Measurements from ENCODE around the gene SLC38A5. TPM values are rescaled to one million over a fixed set of nuclear protein-coding genes. Genes with fewer than 3 reads are reported as not detected.
"Not testable (repeated sequence)": the region's sequence is repeated elsewhere in the genome, so short reads cannot be mapped to it uniquely, and the experiment has no call there.

Gene SLC38A5
- total and polyA plus RNA-seq, 2 of the 13 experiments (the other 11 are each of a cell fraction or from before 2014, with no cell fraction given): 46.1 to 73.4 TPM

DNA sequence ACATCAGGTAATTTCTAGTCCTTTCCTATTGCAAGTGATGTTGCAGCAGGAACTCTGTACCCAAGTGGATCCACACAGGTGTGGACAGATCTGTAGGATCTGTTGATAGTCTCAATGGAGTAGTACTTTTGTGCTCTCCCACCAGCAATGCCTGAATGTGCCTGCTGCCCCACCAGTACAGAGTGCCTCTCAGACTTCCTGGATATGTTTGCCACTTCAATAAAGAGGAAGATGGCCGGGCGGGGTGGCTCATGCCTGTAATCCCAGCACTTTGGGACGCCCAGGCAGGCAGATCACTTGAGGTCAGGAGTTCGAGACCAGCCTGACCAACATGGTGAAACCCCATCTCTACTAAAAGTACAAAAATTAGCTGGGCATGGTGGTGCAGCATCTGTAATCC is 49.4 kb upstream of the SLC38A5 start:
- H2AFZ ChIP-seq (ENCODE audit: low read length); BruUV-seq (replicated peaks); intact Hi-C loops (cut with micrococcal nuclease; ENCODE audit: unreplicated experiment); H4K20me1 ChIP-seq (ENCODE audit: insufficient read depth, low read length); H3K4me3 ChIP-seq (replicated peaks in 1 of 3; ENCODE audit: insufficient read depth in 1 of 3, low read depth in 2 of 3, low read length in 3 of 3); H3K27ac ChIP-seq (ENCODE audit: extremely low read length, insufficient read depth, low read length); CTCF ChIA-PET (ENCODE audit: low intra/inter-chr PET ratio, low total read pairs); ATAC-seq; in situ Hi-C loops (cut with HindIII; ENCODE audit: extremely low pct_ligation_motif_present, low pct_unique_long_range_greater_than_20kb); FAIRE-seq; H3K36me3 ChIP-seq (replicated peaks in 1 of 2; ENCODE audit: control insufficient read depth in 1 of 2, insufficient read depth in 2 of 2, low read length in 2 of 2); H3K4me2 ChIP-seq (ENCODE audit: low read depth, low read length); H3K9me3 ChIP-seq (ENCODE audit: low read length); H3K27me3 ChIP-seq (ENCODE audit: control insufficient read depth in 1 of 2, insufficient read depth in 2 of 2, low read length in 2 of 2); DNase-seq (ENCODE audit: low spot score); POLR2A ChIA-PET; H3K9ac ChIP-seq (ENCODE audit: insufficient read depth, low read depth, low read length): not testable (repeated sequence)
- peaks cover 24% of the 10 kb centered on the region for H3K4me1 ChIP-seq (ENCODE audit: insufficient read depth, low read length)
- H3K79me2 ChIP-seq (ENCODE audit: insufficient read depth, low read length): peaks cover 17% of the 10 kb centered on the region
- WGBS (ENCODE audit: low lambda C conversion rate): no CpG with 5 or more reads among the region's 4 CpGs

DNA sequence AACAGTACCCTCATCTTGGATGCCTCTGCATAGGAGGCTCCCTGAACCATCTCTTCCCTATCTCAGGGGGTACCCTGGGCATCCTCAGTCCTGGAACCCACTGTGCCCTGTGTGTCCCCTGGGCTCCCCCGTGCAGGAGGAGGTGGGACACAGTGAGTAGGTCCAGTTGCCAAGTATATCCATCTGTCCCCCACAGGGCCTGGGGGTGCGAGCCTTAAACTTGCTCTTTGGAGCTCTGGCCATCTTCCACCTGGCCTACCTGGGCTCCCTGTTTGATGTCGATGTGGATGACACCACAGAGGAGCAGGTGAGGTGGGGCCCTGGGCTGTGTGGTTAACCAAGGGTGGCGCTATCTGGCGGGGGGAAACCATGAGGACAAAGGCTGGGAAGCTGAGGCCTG is 46.9 kb upstream of the SLC38A5 start:
- DNase-seq (ENCODE audit: low spot score) (no peak), ATAC-seq (no peak), FAIRE-seq (no peak)
- TF ChIP-seq NFE2 (CRISPR knock-in tag; IDR thresholded peaks at IDR 0.05) (no peak), JDP2 (CRISPR knock-in tag; IDR thresholded peaks at IDR 0.05; ENCODE audit: borderline replicate concordance) (no peak), ZNF331 (CRISPR knock-in tag; IDR thresholded peaks at IDR 0.05) (no peak), ZSCAN22 (CRISPR knock-in tag; IDR thresholded peaks at IDR 0.05) (no peak), ZNF891 (CRISPR knock-in tag; IDR thresholded peaks at IDR 0.05) (no peak), ZNF496 (CRISPR knock-in tag; IDR thresholded peaks at IDR 0.05; ENCODE audit: insufficient replicate concordance) (no peak)
- TF ChIP-seq, protein P1, sequence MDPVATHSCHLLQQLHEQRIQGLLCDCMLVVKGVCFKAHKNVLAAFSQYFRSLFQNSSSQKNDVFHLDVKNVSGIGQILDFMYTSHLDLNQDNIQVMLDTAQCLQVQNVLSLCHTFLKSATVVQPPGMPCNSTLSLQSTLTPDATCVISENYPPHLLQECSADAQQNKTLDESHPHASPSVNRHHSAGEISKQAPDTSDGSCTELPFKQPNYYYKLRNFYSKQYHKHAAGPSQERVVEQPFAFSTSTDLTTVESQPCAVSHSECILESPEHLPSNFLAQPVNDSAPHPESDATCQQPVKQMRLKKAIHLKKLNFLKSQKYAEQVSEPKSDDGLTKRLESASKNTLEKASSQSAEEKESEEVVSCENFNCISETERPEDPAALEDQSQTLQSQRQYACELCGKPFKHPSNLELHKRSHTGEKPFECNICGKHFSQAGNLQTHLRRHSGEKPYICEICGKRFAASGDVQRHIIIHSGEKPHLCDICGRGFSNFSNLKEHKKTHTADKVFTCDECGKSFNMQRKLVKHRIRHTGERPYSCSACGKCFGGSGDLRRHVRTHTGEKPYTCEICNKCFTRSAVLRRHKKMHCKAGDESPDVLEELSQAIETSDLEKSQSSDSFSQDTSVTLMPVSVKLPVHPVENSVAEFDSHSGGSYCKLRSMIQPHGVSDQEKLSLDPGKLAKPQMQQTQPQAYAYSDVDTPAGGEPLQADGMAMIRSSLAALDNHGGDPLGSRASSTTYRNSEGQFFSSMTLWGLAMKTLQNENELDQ (CRISPR knock-in tag; IDR thresholded peaks at IDR 0.05; ENCODE audit: borderline replicate concordance): no peak
- TF ChIP-seq, protein P2, sequence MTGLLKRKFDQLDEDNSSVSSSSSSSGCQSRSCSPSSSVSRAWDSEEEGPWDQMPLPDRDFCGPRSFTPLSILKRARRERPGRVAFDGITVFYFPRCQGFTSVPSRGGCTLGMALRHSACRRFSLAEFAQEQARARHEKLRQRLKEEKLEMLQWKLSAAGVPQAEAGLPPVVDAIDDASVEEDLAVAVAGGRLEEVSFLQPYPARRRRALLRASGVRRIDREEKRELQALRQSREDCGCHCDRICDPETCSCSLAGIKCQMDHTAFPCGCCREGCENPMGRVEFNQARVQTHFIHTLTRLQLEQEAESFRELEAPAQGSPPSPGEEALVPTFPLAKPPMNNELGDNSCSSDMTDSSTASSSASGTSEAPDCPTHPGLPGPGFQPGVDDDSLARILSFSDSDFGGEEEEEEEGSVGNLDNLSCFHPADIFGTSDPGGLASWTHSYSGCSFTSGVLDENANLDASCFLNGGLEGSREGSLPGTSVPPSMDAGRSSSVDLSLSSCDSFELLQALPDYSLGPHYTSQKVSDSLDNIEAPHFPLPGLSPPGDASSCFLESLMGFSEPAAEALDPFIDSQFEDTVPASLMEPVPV (CRISPR knock-in tag; IDR thresholded peaks at IDR 0.05): no peak
- TF ChIP-seq, protein P3, sequence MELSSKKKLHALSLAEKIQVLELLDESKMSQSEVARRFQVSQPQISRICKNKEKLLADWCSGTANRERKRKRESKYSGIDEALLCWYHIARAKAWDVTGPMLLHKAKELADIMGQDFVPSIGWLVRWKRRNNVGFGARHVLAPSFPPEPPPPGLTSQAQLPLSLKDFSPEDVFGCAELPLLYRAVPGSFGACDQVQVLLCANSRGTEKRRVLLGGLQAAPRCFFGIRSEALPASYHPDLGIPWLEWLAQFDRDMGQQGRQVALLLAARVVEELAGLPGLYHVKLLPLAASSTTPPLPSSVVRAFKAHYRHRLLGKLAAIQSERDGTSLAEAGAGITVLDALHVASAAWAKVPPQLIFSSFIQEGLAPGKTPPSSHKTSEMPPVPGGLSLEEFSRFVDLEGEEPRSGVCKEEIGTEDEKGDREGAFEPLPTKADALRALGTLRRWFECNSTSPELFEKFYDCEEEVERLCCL (CRISPR knock-in tag; IDR thresholded peaks at IDR 0.05; ENCODE audit: borderline replicate concordance): no peak
- Histone ChIP-seq H3K4me2 (ENCODE audit: low read depth, low read length) (no peak overlapping the region), H3K36me3 (replicated peaks in 1 of 2; ENCODE audit: control insufficient read depth in 1 of 2, insufficient read depth in 2 of 2, low read length in 2 of 2) (no peaks in the 10 kb centered on the region), H3K27me3 (ENCODE audit: control insufficient read depth in 1 of 2, insufficient read depth in 2 of 2, low read length in 2 of 2) (no peaks in the 10 kb centered on the region), H3K9me3 (ENCODE audit: low read length) (no peaks in the 10 kb centered on the region), H3K79me2 (ENCODE audit: insufficient read depth, low read length) (peaks cover 1% of the 10 kb centered on the region), H4K20me1 (ENCODE audit: insufficient read depth, low read length) (no peaks in the 10 kb centered on the region), H3K27ac (ENCODE audit: extremely low read length, insufficient read depth, low read length) (no peak overlapping the region), H3K9ac (ENCODE audit: insufficient read depth, low read depth, low read length) (no peak overlapping the region), H3K4me3 (replicated peaks in 1 of 3; ENCODE audit: insufficient read depth in 1 of 3, low read depth in 2 of 3, low read length in 3 of 3) (no peak overlapping the region), H2AFZ (ENCODE audit: low read length) (no peak overlapping the region), H3K4me1 (ENCODE audit: insufficient read depth, low read length) (peaks cover 8% of the 10 kb centered on the region)
- no TSS peak for BruUV-seq (replicated peaks)
- 100% methylated on average over 1 of the region's 5 CpGs for WGBS (ENCODE audit: low lambda C conversion rate)
- in situ Hi-C loops (cut with HindIII; ENCODE audit: extremely low pct_ligation_motif_present, low pct_unique_long_range_greater_than_20kb): no loop called here
- intact Hi-C loops (cut with micrococcal nuclease; ENCODE audit: unreplicated experiment): no loop called here
- POLR2A ChIA-PET: no interaction called here
- CTCF ChIA-PET (ENCODE audit: low intra/inter-chr PET ratio, low total read pairs): no interaction called here

Data from HepG2 (cell line).